IMR-90 (cell line): ENCODE results near the gene FARS2. TPM values are rescaled to one million over a fixed set of nuclear protein-coding genes. Genes with fewer than 3 reads are reported as not detected.

Experiments used
- ATAC-seq: fragments of 200-7000 bp; cut with Tn5 transposase; 2 replicates; pipeline ENCODE4 v1.9.1; 2020; ENCODE audit warnings: low read depth, mild to moderate bottlenecking, moderate library complexity
- BruUV-seq: library from RNA; stranded (reverse); fragments of 400-500 nt; replicated peaks from 2 replicates; lab custom pipeline; 2021; lab: Mats Ljungman, UMichigan
- CTCF ChIA-PET: fragments of 300-600 bp; formaldehyde crosslinking; extraction: SDS; loops from one replicate; lab custom pipeline; 2021; ENCODE audit warnings: antibody characterized with exemption; lab: Yijun Ruan, JAX
- POLR2A ChIA-PET: fragments of 300-600 bp; sonication (Branson Sonifier 250); formaldehyde crosslinking; loops from one replicate; lab custom pipeline; 2022; ENCODE audit warnings: antibody characterized with exemption; ENCODE audit not compliant: unreplicated experiment; lab: Charles Lee
- DNase-seq: peaks from one replicate; pipeline ENCODE4 v3.0.0; 2013
- H2AFZ ChIP-seq: replicated peaks from 2 replicates; pipeline ENCODE3; 2013; ENCODE audit warnings: low read length, mild to moderate bottlenecking; ENCODE audit not compliant: poor library complexity
- H2AK5ac ChIP-seq: 2 replicates; pipeline ENCODE4 v1.6.1; 2013; ENCODE audit warnings: low read depth, low read length, inconsistent platforms
- H2AK9ac ChIP-seq: replicated peaks from 2 replicates; pipeline ENCODE3; 2013; ENCODE audit warnings: mild to moderate bottlenecking, low read depth, low read length, moderate library complexity; ENCODE audit not compliant: poor library complexity
- H2BK120ac ChIP-seq: 2 replicates; pipeline ENCODE4 v1.6.1; 2013; ENCODE audit warnings: low read depth, low read length, inconsistent platforms
- H2BK15ac ChIP-seq: 3 replicates; pipeline ENCODE4 v1.6.1; 2013; ENCODE audit warnings: low read depth, low read length, inconsistent platforms
- H2BK20ac ChIP-seq: 2 replicates; pipeline ENCODE4 v1.6.1; 2013; ENCODE audit warnings: low read depth, mild to moderate bottlenecking, inconsistent platforms, low read length, moderate library complexity
- H2BK5ac ChIP-seq: 2 replicates; pipeline ENCODE4 v1.6.1; 2013; ENCODE audit warnings: mild to moderate bottlenecking, low read depth, low read length, inconsistent platforms; ENCODE audit not compliant: poor library complexity, severe bottlenecking
- H3K14ac ChIP-seq: replicated peaks from 2 replicates; pipeline ENCODE4 v1.6.1; 2013; ENCODE audit warnings: low read depth, low read length, inconsistent platforms
- H3K18ac ChIP-seq: 2 replicates; pipeline ENCODE4 v1.6.1; 2013; ENCODE audit warnings: low read depth, low read length, control low read depth
- H3K23ac ChIP-seq: 2 replicates; pipeline ENCODE4 v1.6.1; 2013; ENCODE audit warnings: low read depth, low read length, inconsistent platforms
- H3K27ac ChIP-seq: 2 replicates; pipeline ENCODE4 v1.5.1; 2013; ENCODE audit warnings: mild to moderate bottlenecking, control low read depth, low read length; ENCODE audit not compliant: insufficient read depth
- H3K27me3 ChIP-seq: 2 replicates; pipeline ENCODE4 v1.6.1; 2013; ENCODE audit warnings: low read length; ENCODE audit not compliant: control insufficient read depth, insufficient read depth
- H3K36me3 ChIP-seq: 2 replicates; pipeline ENCODE4 v1.6.1; 2013; ENCODE audit warnings: low read length, mixed read lengths; ENCODE audit not compliant: control insufficient read depth, insufficient read depth
- H3K4ac ChIP-seq: 2 replicates; pipeline ENCODE4 v1.6.1; 2013; ENCODE audit warnings: low read depth, low read length, inconsistent platforms
- H3K4me1 ChIP-seq: 2 replicates; pipeline ENCODE4 v1.6.1; 2013; ENCODE audit warnings: low read length, mixed read lengths; ENCODE audit not compliant: control insufficient read depth, insufficient read depth
- H3K4me2 ChIP-seq: 2 replicates; pipeline ENCODE4 v1.6.1; 2013; ENCODE audit warnings: low read depth, mild to moderate bottlenecking, control low read depth, low read length, moderate library complexity
- H3K4me3 ChIP-seq: 2 replicates; pipeline ENCODE4 v1.5.1; 2013; ENCODE audit warnings: low read depth, mild to moderate bottlenecking, control low read depth, low read length, moderate library complexity; ENCODE audit not compliant: insufficient read depth
- H3K56ac ChIP-seq: 2 replicates; pipeline ENCODE4 v1.6.1; 2013; ENCODE audit warnings: low read length, inconsistent platforms; ENCODE audit not compliant: insufficient read depth; ENCODE audit errors: extremely low read depth
- H3K79me1 ChIP-seq, 2 experiments: 2 replicates each; pipeline ENCODE4 v1.6.1; 2013; ENCODE audit warnings: low read length in 2 of 2, inconsistent platforms in 1 of 2, low read depth in 1 of 2
- H3K9ac ChIP-seq: 2 replicates; pipeline ENCODE4 v1.6.1; 2013; ENCODE audit warnings: low read depth, low read length, control low read depth
- H3K9me1 ChIP-seq: 2 replicates; pipeline ENCODE4 v1.6.1; 2013; ENCODE audit warnings: low read length, inconsistent platforms; ENCODE audit not compliant: insufficient read depth
- H3K9me3 ChIP-seq: 2 replicates; pipeline ENCODE4 v1.6.1; 2013; ENCODE audit warnings: low read length; ENCODE audit not compliant: control insufficient read depth, insufficient read depth
- H4K20me1 ChIP-seq: 2 replicates; pipeline ENCODE4 v1.6.1; 2013; ENCODE audit warnings: low read length, inconsistent platforms; ENCODE audit not compliant: insufficient read depth
- H4K5ac ChIP-seq: 2 replicates; pipeline ENCODE4 v1.6.1; 2013; ENCODE audit warnings: mild to moderate bottlenecking, low read depth, low read length, control low read depth
- H4K8ac ChIP-seq, 2 experiments: 2 replicates each; pipeline ENCODE4 v1.6.1; 2013; ENCODE audit warnings: low read depth in 2 of 2, low read length in 2 of 2, control low read depth in 1 of 2, inconsistent platforms in 1 of 2
- H4K91ac ChIP-seq: 2 replicates; pipeline ENCODE4 v1.6.1; 2013; ENCODE audit warnings: low read depth, low read length, inconsistent platforms; ENCODE audit not compliant: insufficient read depth
- BHLHE40 ChIP-seq: fragments of 150-350 bp; IDR thresholded peaks from 2 replicates; pipeline ENCODE4 v1.6.1; 2016; ENCODE audit warnings: mild to moderate bottlenecking, low read depth, low read length
- CHD1 ChIP-seq: IDR thresholded peaks from 2 replicates; pipeline ENCODE4 v1.6.1; 2012; ENCODE audit warnings: low read depth, low read length, improper control_type of control experiment
- FOS ChIP-seq: fragments of 150-350 bp; IDR thresholded peaks from 2 replicates; pipeline ENCODE4 v1.6.1; 2016; ENCODE audit warnings: low read depth, low read length
- MAFK ChIP-seq: IDR thresholded peaks from 2 replicates; pipeline ENCODE4 v1.6.1; 2012; ENCODE audit warnings: low read depth, low read length, improper control_type of control experiment
- MAZ ChIP-seq: IDR thresholded peaks from 2 replicates; pipeline ENCODE4 v1.6.1; 2012; ENCODE audit warnings: low read depth, mild to moderate bottlenecking, low read length, improper control_type of control experiment, moderate library complexity, borderline replicate concordance
- MXI1 ChIP-seq: IDR thresholded peaks from 2 replicates; pipeline ENCODE4 v1.6.1; 2012; ENCODE audit warnings: low read depth, mild to moderate bottlenecking, low read length, moderate library complexity, borderline replicate concordance
- NFE2L2 ChIP-seq: fragments of 150-350 bp; IDR thresholded peaks from 2 replicates; pipeline ENCODE4 v1.6.1; 2016; ENCODE audit warnings: low read depth, mild to moderate bottlenecking, low read length
- POLR2A ChIP-seq: IDR thresholded peaks from 2 replicates; pipeline ENCODE4 v1.6.1; 2012; ENCODE audit warnings: mild to moderate bottlenecking, low read depth, low read length
- RAD21 ChIP-seq: IDR thresholded peaks from 2 replicates; pipeline ENCODE4 v1.6.1; 2012; ENCODE audit warnings: low read length, improper control_type of control experiment
- RCOR1 ChIP-seq: IDR thresholded peaks from 2 replicates; pipeline ENCODE4 v1.6.1; 2012; ENCODE audit warnings: mild to moderate bottlenecking, low read length, improper control_type of control experiment; ENCODE audit not compliant: insufficient replicate concordance
- RFX5 ChIP-seq: IDR thresholded peaks from 2 replicates; pipeline ENCODE4 v1.8.0; 2012; ENCODE audit warnings: low read depth, mild to moderate bottlenecking, low read length, moderate library complexity
- SMC3 ChIP-seq: fragments of 150-350 bp; IDR thresholded peaks from 2 replicates; pipeline ENCODE4 v1.6.1; 2016; ENCODE audit warnings: low read depth, mild to moderate bottlenecking, antibody characterized with exemption, low read length, moderate library complexity
- WGBS, 2 experiments: methylation state at CpG; one replicate each; pipeline versions ENCODE4 v1.1.5 to v1.1.7; 2013; ENCODE audit warnings: missing lambda C conversion rate in 2 of 2; ENCODE audit not compliant: insufficient read length in 1 of 2; ENCODE audit errors: extremely low coverage in 2 of 2; 5-methylcytosine and 5-hydroxymethylcytosine counted together
- dilution Hi-C: fragments of 300-500 bp; cut with HindIII; formaldehyde crosslinking; loops from one replicate; pipeline ENCODE4 v1.14.3; 2018; ENCODE audit warnings: low sequenced_read_pairs; ENCODE audit not compliant: unreplicated experiment
- in situ Hi-C: fragments of 300-500 bp; cut with MboI; formaldehyde crosslinking; loops from 3 replicates; pipeline ENCODE4 v1.14.3; 2019; ENCODE audit warnings: low sequenced_read_pairs, inconsistent platforms, mixed read lengths
- intact Hi-C: fragments of 100-400 bp; cut with micrococcal nuclease; formaldehyde crosslinking; loops from 2 replicates; pipeline ENCODE4 v1.10.0; 2022
- polyA plus RNA-seq, 3 experiments: library from polyadenylated mRNA; depleted of rRNA; stranded (reverse); fragments of >200 nt; gene quantifications; 2 replicates each; pipeline ENCODE4 v1.2.3, GENCODE V29; 2012; ENCODE audit warnings: low replicate concordance in 1 of 3
- total RNA-seq: library from RNA; depleted of rRNA; stranded (reverse); fragments of >200 nt; gene quantifications from 2 replicates; pipeline ENCODE4 v1.2.3, GENCODE V29; 2012
- TF ChIP-seq, protein P1 (sequence below): conservative IDR thresholded peaks from 2 replicates; pipeline ENCODE4 v1.5.1; 2012; ENCODE audit warnings: mild to moderate bottlenecking, low read depth, low read length, improper control_type of control experiment
- TF ChIP-seq, protein P2 (sequence below): fragments of 150-350 bp; IDR thresholded peaks from 2 replicates; pipeline ENCODE4 v1.6.1; 2017; ENCODE audit warnings: mild to moderate bottlenecking, antibody characterized with exemption, low read length, low read depth

The FARS2 gene
- total and polyA plus RNA-seq, 2 of the 4 experiments (the other 2 are of a cell fraction), result 12.1 to 28.9 TPM

DNA sequence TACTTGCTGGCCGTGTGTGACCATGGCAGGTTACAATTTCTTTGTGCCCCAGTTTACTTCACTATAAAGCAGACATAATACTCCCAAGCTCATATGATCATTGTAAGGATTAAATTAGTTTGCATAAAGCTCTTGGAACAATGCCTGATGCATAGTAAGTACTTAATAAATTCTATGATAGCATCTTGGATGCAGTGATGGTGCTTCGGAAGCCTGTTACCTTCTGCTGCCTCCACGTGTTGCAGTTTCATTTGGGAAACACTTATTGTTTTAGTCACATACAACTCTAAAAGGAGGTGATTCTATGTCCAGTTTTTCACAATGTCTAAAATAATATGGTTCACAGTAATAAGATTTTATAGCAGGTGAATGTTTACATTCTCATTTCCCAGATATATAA lies 401.5 kb downstream of the FARS2 start:
- dilution Hi-C loops (no loop called here), intact Hi-C loops (no loop called here), in situ Hi-C loops (no loop called here)
- no peak overlapping the region for H3K9ac ChIP-seq
- H3K4me3 ChIP-seq, result no peak overlapping the region
- ATAC-seq (no peak), DNase-seq (no peak)
- no peaks in the 10 kb centered on the region for H4K20me1 ChIP-seq
- no peak overlapping the region for H2BK120ac ChIP-seq
- no TSS peak for BruUV-seq
- H3K9me3 ChIP-seq, result no peaks in the 10 kb centered on the region
- ChIA-PET CTCF (no interaction called here), POLR2A (no interaction called here)
- H3K27ac ChIP-seq, result no peak overlapping the region
- H2BK20ac ChIP-seq, result no peak overlapping the region
- no peak overlapping the region for H3K4me2 ChIP-seq
- no peak overlapping the region for H3K18ac ChIP-seq
- no CpG with 5 or more reads among the region's 3 CpGs for WGBS, 2 experiments
- no peak overlapping the region for H4K91ac ChIP-seq
- H3K79me1 ChIP-seq, result no peaks in the 10 kb centered on the region; a peak in 1 of 4 replicates
- no peak overlapping the region for H2BK5ac ChIP-seq
- H3K4ac ChIP-seq, result no peak overlapping the region
- H4K5ac ChIP-seq, result no peak overlapping the region
- H3K9me1 ChIP-seq, result peaks cover 5% of the 10 kb centered on the region; the same call in 1 of the 2 replicates
- H4K8ac ChIP-seq, result no peak overlapping the region
- no peaks in the 10 kb centered on the region for H3K36me3 ChIP-seq
- no peak for TF ChIP-seq NFE2L2
- no peak for TF ChIP-seq FOS
- TF ChIP-seq, protein P1, sequence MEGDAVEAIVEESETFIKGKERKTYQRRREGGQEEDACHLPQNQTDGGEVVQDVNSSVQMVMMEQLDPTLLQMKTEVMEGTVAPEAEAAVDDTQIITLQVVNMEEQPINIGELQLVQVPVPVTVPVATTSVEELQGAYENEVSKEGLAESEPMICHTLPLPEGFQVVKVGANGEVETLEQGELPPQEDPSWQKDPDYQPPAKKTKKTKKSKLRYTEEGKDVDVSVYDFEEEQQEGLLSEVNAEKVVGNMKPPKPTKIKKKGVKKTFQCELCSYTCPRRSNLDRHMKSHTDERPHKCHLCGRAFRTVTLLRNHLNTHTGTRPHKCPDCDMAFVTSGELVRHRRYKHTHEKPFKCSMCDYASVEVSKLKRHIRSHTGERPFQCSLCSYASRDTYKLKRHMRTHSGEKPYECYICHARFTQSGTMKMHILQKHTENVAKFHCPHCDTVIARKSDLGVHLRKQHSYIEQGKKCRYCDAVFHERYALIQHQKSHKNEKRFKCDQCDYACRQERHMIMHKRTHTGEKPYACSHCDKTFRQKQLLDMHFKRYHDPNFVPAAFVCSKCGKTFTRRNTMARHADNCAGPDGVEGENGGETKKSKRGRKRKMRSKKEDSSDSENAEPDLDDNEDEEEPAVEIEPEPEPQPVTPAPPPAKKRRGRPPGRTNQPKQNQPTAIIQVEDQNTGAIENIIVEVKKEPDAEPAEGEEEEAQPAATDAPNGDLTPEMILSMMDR, result no peak
- no peak for TF ChIP-seq CHD1
- TF ChIP-seq RCOR1, result no peak
- no peak for TF ChIP-seq BHLHE40
- TF ChIP-seq POLR2A, result no peak
- TF ChIP-seq RFX5, result no peak
- TF ChIP-seq RAD21, result no peak
- TF ChIP-seq SMC3, result no peak
- TF ChIP-seq MAFK, result no peak
- TF ChIP-seq, protein P2, sequence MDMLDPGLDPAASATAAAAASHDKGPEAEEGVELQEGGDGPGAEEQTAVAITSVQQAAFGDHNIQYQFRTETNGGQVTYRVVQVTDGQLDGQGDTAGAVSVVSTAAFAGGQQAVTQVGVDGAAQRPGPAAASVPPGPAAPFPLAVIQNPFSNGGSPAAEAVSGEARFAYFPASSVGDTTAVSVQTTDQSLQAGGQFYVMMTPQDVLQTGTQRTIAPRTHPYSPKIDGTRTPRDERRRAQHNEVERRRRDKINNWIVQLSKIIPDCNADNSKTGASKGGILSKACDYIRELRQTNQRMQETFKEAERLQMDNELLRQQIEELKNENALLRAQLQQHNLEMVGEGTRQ, result no peak
- TF ChIP-seq MAZ, result no peak
- no peak for TF ChIP-seq MXI1
- no peak overlapping the region for H3K56ac ChIP-seq
- H3K27me3 ChIP-seq, result no peaks in the 10 kb centered on the region
- H3K23ac ChIP-seq, result no peak overlapping the region
- H2AK9ac ChIP-seq, result no peak overlapping the region
- H2BK15ac ChIP-seq, result no peak overlapping the region
- no peak overlapping the region for H3K14ac ChIP-seq
- no peak overlapping the region for H2AK5ac ChIP-seq
- peaks cover 3% of the 10 kb centered on the region; the same call in 1 of the 2 replicates for H3K4me1 ChIP-seq
- no peak overlapping the region for H2AFZ ChIP-seq
